Activated naive CD8-positive, alpha-beta T cell treated with anti-CD3 and anti-CD28 coated beads for 36 hours (primary cell): ENCODE measurements around the gene C22orf31. TPM values are rescaled to one million over a fixed set of nuclear protein-coding genes. Genes with fewer than 3 reads are reported as not detected.

ENCODE experiments used
- DNase-seq: peaks from one replicate; pipeline ENCODE4 v3.0.0; 2021
- H3K27ac Mint-ChIP-seq: one replicate; pipeline ENCODE4 v1.8.0; 2022; ENCODE audit warnings: mild to moderate bottlenecking, moderate library complexity, mixed read lengths
- H3K27me3 Mint-ChIP-seq: one replicate; pipeline ENCODE4 v1.8.0; 2022; ENCODE audit warnings: mild to moderate bottlenecking, mixed read lengths
- H3K36me3 Mint-ChIP-seq: one replicate; pipeline ENCODE4 v1.8.0; 2021; ENCODE audit warnings: mild to moderate bottlenecking, mixed read lengths
- H3K4me1 Mint-ChIP-seq: one replicate; pipeline ENCODE4 v1.8.0; 2021; ENCODE audit warnings: mixed read lengths
- H3K4me3 Mint-ChIP-seq: one replicate; pipeline ENCODE4 v1.8.0; 2022; ENCODE audit warnings: mild to moderate bottlenecking, moderate library complexity, mixed read lengths
- H3K9me3 Mint-ChIP-seq: one replicate; pipeline ENCODE4 v1.8.0; 2022; ENCODE audit warnings: mixed read lengths
- total RNA-seq, 2 experiments: library from RNA; stranded (reverse); gene quantifications; one replicate each; pipeline ENCODE4 v1.2.3, GENCODE V29; 2021

C22orf31 gene
- total RNA-seq, 2 experiments from 2014 or later: not detected

- peak; percentile 35 for DNase-seq
- Mint-ChIP-seq H3K27ac (no peak overlapping the region), H3K27me3 (peaks cover 74% of the 10 kb centered on the region), H3K36me3 (peaks cover 2% of the 10 kb centered on the region), H3K4me1 (peaks cover 14% of the 10 kb centered on the region), H3K9me3 (no peaks in the 10 kb centered on the region), H3K4me3 (peak overlapping the region; percentile 44)
These were observed 30.9 kb downstream of the C22orf31 start for GRCh38 chr22:29030618-29031226.

DNA sequence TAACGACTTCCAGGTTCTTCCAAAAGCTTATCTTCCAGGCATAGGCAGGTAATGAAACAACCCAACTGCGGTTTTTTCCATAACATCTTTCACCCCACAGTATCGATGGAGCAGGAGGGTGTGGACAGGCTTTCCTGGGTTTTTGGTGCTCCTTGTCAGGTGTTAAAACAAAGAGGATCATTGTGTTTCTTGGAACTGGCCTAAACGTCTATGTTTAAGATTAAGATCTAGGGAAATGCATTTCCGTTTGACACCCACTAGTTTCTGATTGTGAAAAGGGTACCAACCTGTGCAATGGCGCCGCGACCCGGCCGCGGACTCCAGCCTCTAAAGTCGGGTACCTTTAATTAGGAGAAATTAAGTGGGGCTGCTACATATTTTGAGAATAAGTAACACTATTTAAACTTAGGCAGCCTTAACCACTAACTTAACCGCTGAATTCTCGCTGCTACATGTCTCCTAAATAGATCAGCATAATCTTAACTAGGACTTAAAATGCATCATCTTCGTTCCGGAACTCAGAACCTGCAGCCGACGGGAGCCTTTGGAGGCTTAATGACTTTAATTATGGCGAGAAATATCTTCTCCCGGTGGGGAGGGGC is 31.5 kb downstream of the C22orf31 start:
- H3K27ac Mint-ChIP-seq: no peak overlapping the region
- peaks cover 2% of the 10 kb centered on the region for H3K36me3 Mint-ChIP-seq
- H3K9me3 Mint-ChIP-seq: no peaks in the 10 kb centered on the region
- H3K4me3 Mint-ChIP-seq: no peak overlapping the region
- no peak for DNase-seq
- peaks cover 14% of the 10 kb centered on the region for H3K4me1 Mint-ChIP-seq
- peaks cover 79% of the 10 kb centered on the region for H3K27me3 Mint-ChIP-seq

GRCh38 chr22:29029202-29030000 is 32.2 kb downstream of the C22orf31 start:
- Mint-ChIP-seq H3K27me3 (peaks cover 77% of the 10 kb centered on the region), H3K4me1 (peaks cover 14% of the 10 kb centered on the region), H3K9me3 (no peaks in the 10 kb centered on the region), H3K36me3 (peaks cover 2% of the 10 kb centered on the region), H3K27ac (no peak overlapping the region), H3K4me3 (no peak overlapping the region)
- DNase-seq: no peak

- H3K27me3 Mint-ChIP-seq: peaks cover 70% of the 10 kb centered on the region
- H3K36me3 Mint-ChIP-seq: peaks cover 2% of the 10 kb centered on the region
- peaks cover 14% of the 10 kb centered on the region for H3K4me1 Mint-ChIP-seq
- no peak overlapping the region for H3K4me3 Mint-ChIP-seq
- no peak for DNase-seq
- no peaks in the 10 kb centered on the region for H3K9me3 Mint-ChIP-seq
- no peak overlapping the region for H3K27ac Mint-ChIP-seq
These were observed 33.2 kb downstream of the C22orf31 start for GRCh38 chr22:29028468-29028867.

GRCh38 chr22:29026579-29026978 is 35.1 kb downstream of the C22orf31 start:
- Mint-ChIP-seq H3K36me3 (peaks cover 2% of the 10 kb centered on the region), H3K4me3 (no peak overlapping the region), H3K4me1 (peaks cover 14% of the 10 kb centered on the region), H3K27ac (no peak overlapping the region), H3K27me3 (peaks cover 64% of the 10 kb centered on the region), H3K9me3 (no peaks in the 10 kb centered on the region)
- DNase-seq: no peak

- Mint-ChIP-seq H3K36me3 (no peaks in the 10 kb centered on the region), H3K27me3 (peaks cover 41% of the 10 kb centered on the region), H3K4me3 (no peak overlapping the region), H3K4me1 (no peaks in the 10 kb centered on the region), H3K9me3 (no peaks in the 10 kb centered on the region), H3K27ac (no peak overlapping the region)
- no peak for DNase-seq
These were observed 38.3 kb downstream of the C22orf31 start for GRCh38 chr22:29023172-29023796.

- Mint-ChIP-seq H3K4me1 (no peaks in the 10 kb centered on the region), H3K36me3 (no peaks in the 10 kb centered on the region), H3K27ac (no peak overlapping the region), H3K9me3 (peaks cover 1% of the 10 kb centered on the region), H3K4me3 (no peak overlapping the region), H3K27me3 (peaks cover 41% of the 10 kb centered on the region)
- DNase-seq: no peak
These were observed 39.4 kb downstream of the C22orf31 start for GRCh38 chr22:29022101-29022817.

DNA sequence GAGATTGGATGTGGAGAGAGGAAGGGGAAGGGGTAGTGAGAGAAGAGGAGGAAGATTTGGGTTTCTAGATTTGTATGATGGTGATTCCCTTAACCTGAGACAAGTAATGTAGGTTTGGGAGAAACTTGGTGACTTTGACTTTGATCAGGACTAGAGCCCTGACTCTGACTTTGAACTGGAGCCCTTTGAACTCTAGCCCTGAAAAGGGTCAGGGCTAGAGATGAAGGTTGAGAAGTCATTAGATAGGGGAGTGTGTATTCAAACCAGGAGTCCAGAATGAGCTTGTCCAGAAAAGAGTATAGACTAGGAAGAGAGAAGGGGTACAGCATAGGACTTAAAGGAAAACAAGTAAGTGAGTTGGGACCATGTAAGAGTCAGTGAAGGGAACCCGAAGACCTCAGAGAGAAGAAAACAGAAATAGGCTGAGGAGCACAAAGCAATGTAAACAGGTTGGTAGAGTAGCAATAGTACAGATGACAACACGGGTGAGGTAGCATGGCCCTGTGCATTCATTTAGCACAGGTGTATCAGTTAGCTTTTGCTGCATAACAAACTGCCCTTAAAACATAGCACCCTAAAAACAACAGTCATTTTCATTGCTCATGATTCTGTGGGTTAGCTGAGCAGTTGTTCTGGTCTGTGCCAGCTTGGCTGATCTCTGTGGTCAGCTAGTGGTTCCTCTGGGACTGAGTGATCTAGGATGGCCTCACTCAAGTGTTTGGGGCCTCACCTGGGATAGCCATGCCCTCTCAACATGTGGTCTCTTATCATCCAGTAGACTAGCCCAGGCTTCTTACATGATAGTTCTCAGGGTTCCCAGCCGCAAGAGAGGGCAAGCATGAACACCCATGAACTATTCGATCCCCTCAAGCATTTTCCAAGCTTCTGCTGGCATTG is 43.1 kb downstream of the C22orf31 start:
- Mint-ChIP-seq H3K9me3 (peaks cover 1% of the 10 kb centered on the region), H3K4me1 (peaks cover 5% of the 10 kb centered on the region), H3K36me3 (peaks cover 3% of the 10 kb centered on the region), H3K27me3 (peaks cover 46% of the 10 kb centered on the region), H3K27ac (no peak overlapping the region), H3K4me3 (no peak overlapping the region)
- no peak for DNase-seq

- DNase-seq: no peak
- H3K27me3 Mint-ChIP-seq: peaks cover 38% of the 10 kb centered on the region
These were observed 45.3 kb downstream of the C22orf31 start for GRCh38 chr22:29016067-29016938.

GRCh38 chr22:29014773-29015172 is 46.9 kb downstream of the C22orf31 start:
- Mint-ChIP-seq H3K9me3 (peaks cover 1% of the 10 kb centered on the region), H3K27me3 (peaks cover 45% of the 10 kb centered on the region)

More at GRCh38 chr22:29016067-29016938, 45.3 kb downstream of the C22orf31 start:
- H3K4me3 Mint-ChIP-seq: no peak overlapping the region
- H3K36me3 Mint-ChIP-seq: peaks cover 3% of the 10 kb centered on the region
- peaks cover 5% of the 10 kb centered on the region for H3K4me1 Mint-ChIP-seq
- H3K27ac Mint-ChIP-seq: no peak overlapping the region
- peaks cover 1% of the 10 kb centered on the region for H3K9me3 Mint-ChIP-seq

DNA sequence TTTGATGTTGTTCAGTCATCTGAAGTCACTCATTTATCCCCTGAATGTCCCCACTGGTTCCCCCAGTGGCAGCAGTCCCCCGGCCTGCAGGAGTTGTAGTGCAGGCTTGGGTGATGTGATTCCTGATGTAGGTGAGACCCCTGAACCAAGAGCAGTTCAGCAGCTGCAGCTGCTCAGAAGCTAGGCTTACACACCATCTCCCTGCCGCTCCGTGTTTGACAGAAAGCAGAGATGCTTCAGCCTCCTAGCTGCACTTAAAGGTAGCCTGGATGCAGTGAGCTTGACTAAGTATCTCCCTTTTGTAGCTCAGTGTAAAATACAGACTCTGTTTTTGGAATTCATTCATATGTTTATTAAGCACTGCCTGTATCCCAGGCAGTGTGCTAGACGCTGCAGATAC is 47.3 kb downstream of the C22orf31 start:
- no peak overlapping the region for H3K27ac Mint-ChIP-seq
- no peak for DNase-seq
- H3K27me3 Mint-ChIP-seq: peaks cover 42% of the 10 kb centered on the region
- peaks cover 3% of the 10 kb centered on the region for H3K36me3 Mint-ChIP-seq
- H3K4me1 Mint-ChIP-seq: peaks cover 5% of the 10 kb centered on the region
- no peak overlapping the region for H3K4me3 Mint-ChIP-seq
- peaks cover 1% of the 10 kb centered on the region for H3K9me3 Mint-ChIP-seq

More at GRCh38 chr22:29014773-29015172, 46.9 kb downstream of the C22orf31 start:
- no peak for DNase-seq
- peaks cover 3% of the 10 kb centered on the region for H3K36me3 Mint-ChIP-seq
- H3K27ac Mint-ChIP-seq: no peak overlapping the region
- H3K4me3 Mint-ChIP-seq: no peak overlapping the region
- H3K4me1 Mint-ChIP-seq: peaks cover 5% of the 10 kb centered on the region

DNA sequence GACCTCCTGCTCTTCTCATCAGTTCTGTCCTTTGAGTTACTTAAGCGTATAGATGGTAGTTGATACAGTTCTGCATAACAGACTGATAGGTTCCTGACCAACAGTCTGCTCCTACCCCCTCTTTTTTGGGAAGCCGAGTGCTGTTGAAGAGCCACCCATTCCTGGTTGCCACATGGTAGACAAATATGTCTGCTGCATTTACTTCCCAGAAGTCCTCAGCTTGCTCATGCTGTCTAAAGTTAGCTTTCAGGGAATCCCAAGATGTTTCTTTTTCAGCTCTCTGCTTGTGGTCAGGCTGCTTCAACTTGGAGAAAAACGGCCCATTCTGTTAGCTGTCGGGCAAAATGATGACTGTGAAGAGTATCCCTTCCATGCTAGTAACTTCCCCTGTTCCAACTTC is 48.7 kb downstream of the C22orf31 start:
- no peaks in the 10 kb centered on the region for H3K9me3 Mint-ChIP-seq
- H3K27me3 Mint-ChIP-seq: peaks cover 40% of the 10 kb centered on the region
- no peak overlapping the region for H3K27ac Mint-ChIP-seq
- peaks cover 5% of the 10 kb centered on the region for H3K4me1 Mint-ChIP-seq
- H3K4me3 Mint-ChIP-seq: no peak overlapping the region
- peaks cover 3% of the 10 kb centered on the region for H3K36me3 Mint-ChIP-seq
- DNase-seq: no peak

- H3K4me1 Mint-ChIP-seq: peaks cover 5% of the 10 kb centered on the region
- H3K4me3 Mint-ChIP-seq: no peak overlapping the region
- H3K27ac Mint-ChIP-seq: no peak overlapping the region
These were observed 49.6 kb downstream of the C22orf31 start for GRCh38 chr22:29012101-29012433.

More at GRCh38 chr22:29012101-29012433, 49.6 kb downstream of the C22orf31 start:
- H3K27me3 Mint-ChIP-seq: peaks cover 40% of the 10 kb centered on the region
- no peaks in the 10 kb centered on the region for H3K9me3 Mint-ChIP-seq
- no peak for DNase-seq
- peaks cover 3% of the 10 kb centered on the region for H3K36me3 Mint-ChIP-seq
